Measurements from ENCODE around the gene LMBR1L.

Gene LMBR1L

DNA sequence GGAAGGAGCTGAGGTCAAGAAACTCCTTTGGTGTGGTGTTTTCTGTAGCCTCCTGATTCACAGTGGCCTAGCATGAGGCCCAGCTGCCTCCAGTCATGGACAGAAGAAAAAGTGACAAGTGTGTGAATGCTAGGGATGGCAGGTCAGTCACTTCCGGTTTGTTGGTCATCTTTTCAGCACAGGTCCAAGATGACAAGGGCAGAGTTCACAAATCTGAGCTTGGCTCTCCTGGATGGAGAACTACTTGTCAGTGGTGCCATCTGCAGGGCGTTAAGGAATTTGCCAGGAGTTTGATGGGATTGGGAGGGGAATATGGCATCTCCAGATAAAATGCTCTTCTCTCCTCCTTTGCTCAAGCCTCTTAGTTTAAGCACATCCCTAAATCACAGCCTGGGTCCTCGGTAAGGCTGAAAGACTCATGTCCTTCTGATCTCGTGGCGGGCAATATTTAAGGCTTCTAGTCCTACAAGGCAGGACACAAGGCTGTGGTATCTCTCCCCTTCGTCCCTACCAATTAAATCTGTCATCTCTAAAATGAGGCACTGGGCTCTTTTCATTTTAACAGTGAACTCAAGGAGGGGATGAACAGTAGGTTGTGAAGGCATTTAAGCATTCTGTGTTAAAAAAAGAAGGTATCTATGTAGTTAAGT lies 10.5 kb upstream of the LMBR1L start (continued):
- TF ChIP-seq, protein P1, sequence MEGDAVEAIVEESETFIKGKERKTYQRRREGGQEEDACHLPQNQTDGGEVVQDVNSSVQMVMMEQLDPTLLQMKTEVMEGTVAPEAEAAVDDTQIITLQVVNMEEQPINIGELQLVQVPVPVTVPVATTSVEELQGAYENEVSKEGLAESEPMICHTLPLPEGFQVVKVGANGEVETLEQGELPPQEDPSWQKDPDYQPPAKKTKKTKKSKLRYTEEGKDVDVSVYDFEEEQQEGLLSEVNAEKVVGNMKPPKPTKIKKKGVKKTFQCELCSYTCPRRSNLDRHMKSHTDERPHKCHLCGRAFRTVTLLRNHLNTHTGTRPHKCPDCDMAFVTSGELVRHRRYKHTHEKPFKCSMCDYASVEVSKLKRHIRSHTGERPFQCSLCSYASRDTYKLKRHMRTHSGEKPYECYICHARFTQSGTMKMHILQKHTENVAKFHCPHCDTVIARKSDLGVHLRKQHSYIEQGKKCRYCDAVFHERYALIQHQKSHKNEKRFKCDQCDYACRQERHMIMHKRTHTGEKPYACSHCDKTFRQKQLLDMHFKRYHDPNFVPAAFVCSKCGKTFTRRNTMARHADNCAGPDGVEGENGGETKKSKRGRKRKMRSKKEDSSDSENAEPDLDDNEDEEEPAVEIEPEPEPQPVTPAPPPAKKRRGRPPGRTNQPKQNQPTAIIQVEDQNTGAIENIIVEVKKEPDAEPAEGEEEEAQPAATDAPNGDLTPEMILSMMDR (tag by site-specific recombination; IDR thresholded peaks at IDR 0.05), result peak; percentile 51; the same call in 1 of the 2 replicates
- 0 out of 2 replicates have a peak, but pooled peaks have one; percentile 16 for TF ChIP-seq BCL11B (tag by site-specific recombination; IDR thresholded peaks at IDR 0.05; ENCODE audit: low read depth)
- TF ChIP-seq GFI1B (tag by site-specific recombination; IDR thresholded peaks at IDR 0.05), result peak; percentile 60; the same call in 1 of the 2 replicates
- TF ChIP-seq ZNF214 (tag by site-specific recombination; IDR thresholded peaks at IDR 0.05; ENCODE audit: borderline replicate concordance), result no peak
- no peak for TF ChIP-seq ZNF623 (tag by site-specific recombination; IDR thresholded peaks at IDR 0.05)
- TF ChIP-seq, protein P2, sequence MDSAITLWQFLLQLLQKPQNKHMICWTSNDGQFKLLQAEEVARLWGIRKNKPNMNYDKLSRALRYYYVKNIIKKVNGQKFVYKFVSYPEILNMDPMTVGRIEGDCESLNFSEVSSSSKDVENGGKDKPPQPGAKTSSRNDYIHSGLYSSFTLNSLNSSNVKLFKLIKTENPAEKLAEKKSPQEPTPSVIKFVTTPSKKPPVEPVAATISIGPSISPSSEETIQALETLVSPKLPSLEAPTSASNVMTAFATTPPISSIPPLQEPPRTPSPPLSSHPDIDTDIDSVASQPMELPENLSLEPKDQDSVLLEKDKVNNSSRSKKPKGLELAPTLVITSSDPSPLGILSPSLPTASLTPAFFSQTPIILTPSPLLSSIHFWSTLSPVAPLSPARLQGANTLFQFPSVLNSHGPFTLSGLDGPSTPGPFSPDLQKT (IDR thresholded peaks at IDR 0.05; ENCODE audit: borderline replicate concordance, low read depth, low read length), result no peak
- TF ChIP-seq, protein P3, sequence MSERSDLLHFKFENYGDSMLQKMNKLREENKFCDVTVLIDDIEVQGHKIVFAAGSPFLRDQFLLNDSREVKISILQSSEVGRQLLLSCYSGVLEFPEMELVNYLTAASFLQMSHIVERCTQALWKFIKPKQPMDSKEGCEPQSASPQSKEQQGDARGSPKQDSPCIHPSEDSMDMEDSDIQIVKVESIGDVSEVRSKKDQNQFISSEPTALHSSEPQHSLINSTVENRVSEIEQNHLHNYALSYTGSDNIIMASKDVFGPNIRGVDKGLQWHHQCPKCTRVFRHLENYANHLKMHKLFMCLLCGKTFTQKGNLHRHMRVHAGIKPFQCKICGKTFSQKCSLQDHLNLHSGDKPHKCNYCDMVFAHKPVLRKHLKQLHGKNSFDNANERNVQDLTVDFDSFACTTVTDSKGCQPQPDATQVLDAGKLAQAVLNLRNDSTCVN (tag by site-specific recombination; optimal IDR thresholded peaks at IDR 0.05), result no peak
- no peak for TF ChIP-seq ZEB2 (tag by site-specific recombination; IDR thresholded peaks at IDR 0.05)
- TF ChIP-seq, protein P4, sequence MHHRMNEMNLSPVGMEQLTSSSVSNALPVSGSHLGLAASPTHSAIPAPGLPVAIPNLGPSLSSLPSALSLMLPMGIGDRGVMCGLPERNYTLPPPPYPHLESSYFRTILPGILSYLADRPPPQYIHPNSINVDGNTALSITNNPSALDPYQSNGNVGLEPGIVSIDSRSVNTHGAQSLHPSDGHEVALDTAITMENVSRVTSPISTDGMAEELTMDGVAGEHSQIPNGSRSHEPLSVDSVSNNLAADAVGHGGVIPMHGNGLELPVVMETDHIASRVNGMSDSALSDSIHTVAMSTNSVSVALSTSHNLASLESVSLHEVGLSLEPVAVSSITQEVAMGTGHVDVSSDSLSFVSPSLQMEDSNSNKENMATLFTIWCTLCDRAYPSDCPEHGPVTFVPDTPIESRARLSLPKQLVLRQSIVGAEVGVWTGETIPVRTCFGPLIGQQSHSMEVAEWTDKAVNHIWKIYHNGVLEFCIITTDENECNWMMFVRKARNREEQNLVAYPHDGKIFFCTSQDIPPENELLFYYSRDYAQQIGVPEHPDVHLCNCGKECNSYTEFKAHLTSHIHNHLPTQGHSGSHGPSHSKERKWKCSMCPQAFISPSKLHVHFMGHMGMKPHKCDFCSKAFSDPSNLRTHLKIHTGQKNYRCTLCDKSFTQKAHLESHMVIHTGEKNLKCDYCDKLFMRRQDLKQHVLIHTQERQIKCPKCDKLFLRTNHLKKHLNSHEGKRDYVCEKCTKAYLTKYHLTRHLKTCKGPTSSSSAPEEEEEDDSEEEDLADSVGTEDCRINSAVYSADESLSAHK (tag by site-specific recombination; IDR thresholded peaks at IDR 0.05), result no peak
- no peak for TF ChIP-seq SCRT2 (tag by site-specific recombination; IDR thresholded peaks at IDR 0.05)
- no peak for TF ChIP-seq ZNF664 (tag by site-specific recombination; IDR thresholded peaks at IDR 0.05)
- TF ChIP-seq ZNF777 (tag by site-specific recombination; IDR thresholded peaks at IDR 0.05; ENCODE audit: borderline replicate concordance), result no peak
- TF ChIP-seq ZNF514 (tag by site-specific recombination; IDR thresholded peaks at IDR 0.05), result no peak
- TF ChIP-seq ZNF621 (tag by site-specific recombination; IDR thresholded peaks at IDR 0.05), result no peak
- peak; percentile 70 for TF ChIP-seq ZNF654 (tag by site-specific recombination; IDR thresholded peaks at IDR 0.05; ENCODE audit: low read depth)
- peak; percentile 76 for TF ChIP-seq IKZF3 (tag by site-specific recombination; IDR thresholded peaks at IDR 0.05)
- TF ChIP-seq, protein P5, sequence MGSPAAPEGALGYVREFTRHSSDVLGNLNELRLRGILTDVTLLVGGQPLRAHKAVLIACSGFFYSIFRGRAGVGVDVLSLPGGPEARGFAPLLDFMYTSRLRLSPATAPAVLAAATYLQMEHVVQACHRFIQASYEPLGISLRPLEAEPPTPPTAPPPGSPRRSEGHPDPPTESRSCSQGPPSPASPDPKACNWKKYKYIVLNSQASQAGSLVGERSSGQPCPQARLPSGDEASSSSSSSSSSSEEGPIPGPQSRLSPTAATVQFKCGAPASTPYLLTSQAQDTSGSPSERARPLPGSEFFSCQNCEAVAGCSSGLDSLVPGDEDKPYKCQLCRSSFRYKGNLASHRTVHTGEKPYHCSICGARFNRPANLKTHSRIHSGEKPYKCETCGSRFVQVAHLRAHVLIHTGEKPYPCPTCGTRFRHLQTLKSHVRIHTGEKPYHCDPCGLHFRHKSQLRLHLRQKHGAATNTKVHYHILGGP (tag by site-specific recombination; IDR thresholded peaks at IDR 0.05), result no peak
- TF ChIP-seq ZNF76 (tag by site-specific recombination; IDR thresholded peaks at IDR 0.05; ENCODE audit: borderline replicate concordance, low read depth), result no peak
- TF ChIP-seq GLIS1 (tag by site-specific recombination; IDR thresholded peaks at IDR 0.05), result no peak
- TF ChIP-seq ZNF140 (tag by site-specific recombination; IDR thresholded peaks at IDR 0.05), result no peak
